Liver (tissue), 3 donors: Measurements from ENCODE around the gene PIR.
A peak's percentile ranks its signal among the peaks of the same experiment; 100 is the strongest.

Source experiments
- CTCF ChIP-seq: fragments of 150-350 bp; IDR thresholded peaks from 2 replicates; pipeline ENCODE4 v1.5.1; 2017; ENCODE audit warnings: improper control_type of control experiment, low read depth, low read length; ENCODE audit not compliant: missing input control
- FOXA2 ChIP-seq: IDR thresholded peaks from 2 replicates; pipeline ENCODE4 v1.6.1; 2016; ENCODE audit warnings: antibody characterized with exemption
- HNF4G ChIP-seq: IDR thresholded peaks from 2 replicates; pipeline ENCODE4 v1.6.1; 2016; ENCODE audit warnings: antibody characterized with exemption
- MAX ChIP-seq: IDR thresholded peaks from 2 replicates; pipeline ENCODE4 v1.6.1; 2016; ENCODE audit warnings: antibody characterized with exemption
- RAD21 ChIP-seq, 2 donors: IDR thresholded peaks; 2 replicates each; pipeline ENCODE4 v1.6.1; 2016; ENCODE audit warnings: antibody characterized with exemption in 2 of 2, mild to moderate bottlenecking in 2 of 2
- REST ChIP-seq: IDR thresholded peaks from 2 replicates; pipeline ENCODE4 v1.6.1; 2016; ENCODE audit warnings: antibody characterized with exemption, mild to moderate bottlenecking
- SP1 ChIP-seq: IDR thresholded peaks from 2 replicates; pipeline ENCODE4 v1.6.1; 2018; ENCODE audit warnings: antibody characterized with exemption, mild to moderate bottlenecking
- TAF1 ChIP-seq: conservative IDR thresholded peaks from 2 replicates; pipeline ENCODE4 v1.6.1; 2016; ENCODE audit warnings: antibody characterized with exemption, mild to moderate bottlenecking
- TF ChIP-seq, protein P1 (sequence below): IDR thresholded peaks from 2 replicates; pipeline ENCODE4 v1.6.1; 2016; ENCODE audit warnings: antibody characterized with exemption
- donor health status: healthy.
- donor health status: healthy.

GRCh38 chrX:15399962-15400391, 93.2 kb downstream of the PIR start:
- no peak for TF ChIP-seq CTCF
- TF ChIP-seq, protein P1, sequence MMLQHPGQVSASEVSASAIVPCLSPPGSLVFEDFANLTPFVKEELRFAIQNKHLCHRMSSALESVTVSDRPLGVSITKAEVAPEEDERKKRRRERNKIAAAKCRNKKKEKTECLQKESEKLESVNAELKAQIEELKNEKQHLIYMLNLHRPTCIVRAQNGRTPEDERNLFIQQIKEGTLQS, result peak; percentile 59
- TF ChIP-seq MAX, result no peak
- TF ChIP-seq RAD21 (IDR thresholded peaks at IDR 0.05), result peak; percentile 25 to 28
- no peak for TF ChIP-seq FOXA2
- TF ChIP-seq SP1, result peak; percentile 81
- peak; percentile 20 for TF ChIP-seq TAF1
- TF ChIP-seq REST, result peak; percentile 48
- no peak for TF ChIP-seq HNF4G
